ENCODE results near the gene CFTR. TPM values are rescaled to one million over a fixed set of nuclear protein-coding genes. Genes with fewer than 3 reads are reported as not detected.
"Not testable (repeated sequence)": the region's sequence is repeated elsewhere in the genome, so short reads cannot be mapped to it uniquely, and the experiment has no call there.

CFTR gene
- total RNA-seq, 3 donors from 2014 or later = 0.05 to 0.16 (median 0.10) TPM

GRCh38 chr7:117480055-117480362, 184 bp downstream of the CFTR start:
- DNase-seq (no peak), ATAC-seq (no peak)
- no peaks in the 10 kb centered on the region for H3K4me1 Mint-ChIP-seq (ENCODE audit: low read depth)
- H3K9me3 Mint-ChIP-seq = no peaks in the 10 kb centered on the region
- no peaks in the 10 kb centered on the region for H3K36me3 Mint-ChIP-seq (ENCODE audit: insufficient read depth)
- H3K4me3 Mint-ChIP-seq = no peak overlapping the region
- peaks cover 21% of the 10 kb centered on the region for H3K27me3 Mint-ChIP-seq (ENCODE audit: low read depth)

GRCh38 chr7:117480978-117481377, 1.2 kb downstream of the CFTR start:
- no peak overlapping the region for H3K4me3 Mint-ChIP-seq
- H3K36me3 Mint-ChIP-seq (ENCODE audit: insufficient read depth) = no peaks in the 10 kb centered on the region
- ATAC-seq = no peak
- no peak for DNase-seq
- H3K4me1 Mint-ChIP-seq (ENCODE audit: low read depth) = no peaks in the 10 kb centered on the region
- H3K9me3 Mint-ChIP-seq = no peaks in the 10 kb centered on the region
- H3K27me3 Mint-ChIP-seq (ENCODE audit: low read depth) = peaks cover 21% of the 10 kb centered on the region

- Mint-ChIP-seq H3K4me1 (ENCODE audit: low read depth) (no peaks in the 10 kb centered on the region), H3K27me3 (ENCODE audit: low read depth) (peaks cover 7% of the 10 kb centered on the region), H3K4me3 (no peak overlapping the region), H3K9me3 (no peaks in the 10 kb centered on the region), H3K36me3 (ENCODE audit: insufficient read depth) (no peaks in the 10 kb centered on the region)
- no peak for ATAC-seq
- no peak for DNase-seq
These were observed 5.3 kb downstream of the CFTR start for GRCh38 chr7:117485118-117485620.

GRCh38 chr7:117489016-117489415, 9.2 kb downstream of the CFTR start:
- DNase-seq (no peak), ATAC-seq (no peak)
- no peaks in the 10 kb centered on the region for H3K36me3 Mint-ChIP-seq (ENCODE audit: insufficient read depth)
- no peaks in the 10 kb centered on the region for H3K9me3 Mint-ChIP-seq
- no peaks in the 10 kb centered on the region for H3K27me3 Mint-ChIP-seq (ENCODE audit: low read depth)
- no peaks in the 10 kb centered on the region for H3K4me1 Mint-ChIP-seq (ENCODE audit: low read depth)
- no peak overlapping the region for H3K4me3 Mint-ChIP-seq

GRCh38 chr7:117489430-117489829, 9.6 kb downstream of the CFTR start:
- Mint-ChIP-seq H3K4me1 (ENCODE audit: low read depth) (no peaks in the 10 kb centered on the region), H3K4me3 (no peak overlapping the region), H3K27me3 (ENCODE audit: low read depth) (no peaks in the 10 kb centered on the region), H3K36me3 (ENCODE audit: insufficient read depth) (no peaks in the 10 kb centered on the region), H3K9me3 (no peaks in the 10 kb centered on the region)
- ATAC-seq (no peak), DNase-seq (no peak)

GRCh38 chr7:117489911-117490310, 10.1 kb downstream of the CFTR start:
- no peaks in the 10 kb centered on the region for H3K4me1 Mint-ChIP-seq (ENCODE audit: low read depth)
- H3K27me3 Mint-ChIP-seq (ENCODE audit: low read depth) = no peaks in the 10 kb centered on the region
- no peaks in the 10 kb centered on the region for H3K36me3 Mint-ChIP-seq (ENCODE audit: insufficient read depth)
- DNase-seq (no peak), ATAC-seq (no peak)
- H3K9me3 Mint-ChIP-seq = no peaks in the 10 kb centered on the region
- H3K4me3 Mint-ChIP-seq = no peak overlapping the region

- H3K4me1 Mint-ChIP-seq (ENCODE audit: low read depth) = no peaks in the 10 kb centered on the region
- no peak for DNase-seq
- no peaks in the 10 kb centered on the region for H3K9me3 Mint-ChIP-seq
- ATAC-seq = no peak
- H3K27me3 Mint-ChIP-seq (ENCODE audit: low read depth) = no peaks in the 10 kb centered on the region
- no peak overlapping the region for H3K4me3 Mint-ChIP-seq
- no peaks in the 10 kb centered on the region for H3K36me3 Mint-ChIP-seq (ENCODE audit: insufficient read depth)
These were observed 12.8 kb downstream of the CFTR start for GRCh38 chr7:117492649-117493048.

- H3K36me3 Mint-ChIP-seq (ENCODE audit: insufficient read depth) = no peaks in the 10 kb centered on the region
- H3K4me1 Mint-ChIP-seq (ENCODE audit: low read depth) = no peaks in the 10 kb centered on the region
- H3K4me3 Mint-ChIP-seq = no peak overlapping the region
- H3K9me3 Mint-ChIP-seq = no peaks in the 10 kb centered on the region
- H3K27me3 Mint-ChIP-seq (ENCODE audit: low read depth) = no peaks in the 10 kb centered on the region
- DNase-seq (no peak), ATAC-seq (no peak)
These were observed 13.6 kb downstream of the CFTR start for GRCh38 chr7:117493460-117493859.

- H3K27me3 Mint-ChIP-seq (ENCODE audit: low read depth) = no peaks in the 10 kb centered on the region
- H3K9me3 Mint-ChIP-seq = no peaks in the 10 kb centered on the region
- no peak for DNase-seq
- H3K36me3 Mint-ChIP-seq (ENCODE audit: insufficient read depth) = no peaks in the 10 kb centered on the region
- no peak for ATAC-seq
- no peak overlapping the region for H3K4me3 Mint-ChIP-seq
- no peaks in the 10 kb centered on the region for H3K4me1 Mint-ChIP-seq (ENCODE audit: low read depth)
These were observed 15.5 kb downstream of the CFTR start for GRCh38 chr7:117495308-117495707.

GRCh38 chr7:117502331-117502730, 22.5 kb downstream of the CFTR start:
- no peak for DNase-seq
- no peak for ATAC-seq
- Mint-ChIP-seq H3K27me3 (ENCODE audit: low read depth) (no peaks in the 10 kb centered on the region), H3K9me3 (no peaks in the 10 kb centered on the region), H3K4me1 (ENCODE audit: low read depth) (no peaks in the 10 kb centered on the region), H3K4me3 (no peak overlapping the region), H3K36me3 (ENCODE audit: insufficient read depth) (no peaks in the 10 kb centered on the region)

- ATAC-seq (no peak), DNase-seq (no peak)
- Mint-ChIP-seq H3K4me3 (no peak overlapping the region), H3K9me3 (no peaks in the 10 kb centered on the region), H3K4me1 (ENCODE audit: low read depth) (no peaks in the 10 kb centered on the region), H3K36me3 (ENCODE audit: insufficient read depth) (no peaks in the 10 kb centered on the region), H3K27me3 (ENCODE audit: low read depth) (no peaks in the 10 kb centered on the region)
These were observed 25.4 kb downstream of the CFTR start for GRCh38 chr7:117505238-117505637.

GRCh38 chr7:117508676-117509075, 28.9 kb downstream of the CFTR start:
- H3K36me3 Mint-ChIP-seq (ENCODE audit: insufficient read depth) = no peaks in the 10 kb centered on the region
- no peak overlapping the region for H3K4me3 Mint-ChIP-seq

GRCh38 chr7:117517194-117517593, 37.4 kb downstream of the CFTR start:
- H3K4me1 Mint-ChIP-seq (ENCODE audit: low read depth); ATAC-seq; DNase-seq; H3K9me3 Mint-ChIP-seq; H3K27me3 Mint-ChIP-seq (ENCODE audit: low read depth); H3K36me3 Mint-ChIP-seq (ENCODE audit: insufficient read depth); H3K4me3 Mint-ChIP-seq: not testable (repeated sequence)

More at GRCh38 chr7:117508676-117509075, 28.9 kb downstream of the CFTR start:
- Mint-ChIP-seq H3K9me3 (no peaks in the 10 kb centered on the region), H3K27me3 (ENCODE audit: low read depth) (no peaks in the 10 kb centered on the region), H3K4me1 (ENCODE audit: low read depth) (no peaks in the 10 kb centered on the region)
- DNase-seq = no peak
- no peak for ATAC-seq

GRCh38 chr7:117530390-117530789, 50.6 kb downstream of the CFTR start:
- Mint-ChIP-seq H3K4me1 (ENCODE audit: low read depth) (no peaks in the 10 kb centered on the region), H3K9me3 (no peaks in the 10 kb centered on the region), H3K27me3 (ENCODE audit: low read depth) (no peaks in the 10 kb centered on the region), H3K36me3 (ENCODE audit: insufficient read depth) (no peaks in the 10 kb centered on the region), H3K4me3 (no peak overlapping the region)
- DNase-seq = no peak
- ATAC-seq = no peak

GRCh38 chr7:117531595-117532244, 51.9 kb downstream of the CFTR start:
- ATAC-seq = no peak
- no peaks in the 10 kb centered on the region for H3K4me1 Mint-ChIP-seq (ENCODE audit: low read depth)
- no peak for DNase-seq
- H3K9me3 Mint-ChIP-seq = no peaks in the 10 kb centered on the region
- no peaks in the 10 kb centered on the region for H3K27me3 Mint-ChIP-seq (ENCODE audit: low read depth)
- H3K4me3 Mint-ChIP-seq = no peak overlapping the region
- H3K36me3 Mint-ChIP-seq (ENCODE audit: insufficient read depth) = no peaks in the 10 kb centered on the region

GRCh38 chr7:117538053-117538452, 58.2 kb downstream of the CFTR start:
- Mint-ChIP-seq H3K4me1 (ENCODE audit: low read depth) (no peaks in the 10 kb centered on the region), H3K27me3 (ENCODE audit: low read depth) (no peaks in the 10 kb centered on the region), H3K36me3 (ENCODE audit: insufficient read depth) (no peaks in the 10 kb centered on the region), H3K4me3 (no peak overlapping the region), H3K9me3 (no peaks in the 10 kb centered on the region)
- ATAC-seq (no peak), DNase-seq (no peak)

Data from activated T-cell treated with anti-CD3 and anti-CD28 coated beads, Interleukin-2, amount 50 U/mL, for 4 hours (primary cell).